TTC549 (cell line): ENCODE measurements around the gene HTR6.
A peak's percentile ranks its signal among the peaks of the same experiment; 100 is the strongest.

Experiments
- FAIRE-seq: peaks from 2 replicates; lab custom pipeline; 2012; peaks lifted over from hg19 to GRCh38; lab: Jason Lieb, UNC

HTR6 gene

GRCh38 chr1:19656780-19657466, 7.8 kb upstream of the HTR6 start:
- FAIRE-seq: no peak

DNA sequence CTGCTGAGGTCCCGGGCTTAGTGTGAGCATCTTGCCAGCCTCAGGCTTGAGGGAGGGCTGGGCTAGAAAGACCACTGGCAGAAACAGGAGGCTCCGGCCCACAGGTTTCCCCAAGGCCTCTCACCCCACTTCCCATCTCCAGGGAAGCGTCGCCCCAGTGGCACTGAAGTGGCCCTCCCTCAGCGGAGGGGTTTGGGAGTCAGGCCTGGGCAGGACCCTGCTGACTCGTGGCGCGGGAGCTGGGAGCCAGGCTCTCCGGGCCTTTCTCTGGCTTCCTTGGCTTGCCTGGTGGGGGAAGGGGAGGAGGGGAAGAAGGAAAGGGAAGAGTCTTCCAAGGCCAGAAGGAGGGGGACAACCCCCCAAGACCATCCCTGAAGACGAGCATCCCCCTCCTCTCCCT, 7.2 kb upstream of the HTR6 start:
- FAIRE-seq: no peak

- FAIRE-seq: no peak
Measured at GRCh38 chr1:19658186-19658585, 6.5 kb upstream of the HTR6 start.

- FAIRE-seq: peak; percentile 65
Measured at GRCh38 chr1:19661721-19662228, 2.9 kb upstream of the HTR6 start.

GRCh38 chr1:19662313-19662712, 2.4 kb upstream of the HTR6 start:
- no peak for FAIRE-seq

DNA sequence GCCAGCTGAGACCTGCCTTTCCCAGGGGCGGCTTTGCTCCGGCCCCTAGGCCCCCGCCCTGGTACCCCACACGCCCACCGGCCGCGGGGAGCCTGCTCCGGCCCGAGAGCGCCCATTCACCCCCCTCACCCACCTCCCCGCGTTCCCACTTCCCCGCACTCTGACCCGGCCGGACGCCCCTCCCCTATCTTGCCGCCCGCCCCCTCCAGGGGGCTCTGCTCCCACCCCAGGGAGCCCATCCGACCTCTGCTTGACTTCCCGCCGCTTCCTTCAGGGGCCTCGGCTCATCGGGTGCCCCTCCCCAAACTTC, 466 bp downstream of the HTR6 start:
- FAIRE-seq: no peak

DNA sequence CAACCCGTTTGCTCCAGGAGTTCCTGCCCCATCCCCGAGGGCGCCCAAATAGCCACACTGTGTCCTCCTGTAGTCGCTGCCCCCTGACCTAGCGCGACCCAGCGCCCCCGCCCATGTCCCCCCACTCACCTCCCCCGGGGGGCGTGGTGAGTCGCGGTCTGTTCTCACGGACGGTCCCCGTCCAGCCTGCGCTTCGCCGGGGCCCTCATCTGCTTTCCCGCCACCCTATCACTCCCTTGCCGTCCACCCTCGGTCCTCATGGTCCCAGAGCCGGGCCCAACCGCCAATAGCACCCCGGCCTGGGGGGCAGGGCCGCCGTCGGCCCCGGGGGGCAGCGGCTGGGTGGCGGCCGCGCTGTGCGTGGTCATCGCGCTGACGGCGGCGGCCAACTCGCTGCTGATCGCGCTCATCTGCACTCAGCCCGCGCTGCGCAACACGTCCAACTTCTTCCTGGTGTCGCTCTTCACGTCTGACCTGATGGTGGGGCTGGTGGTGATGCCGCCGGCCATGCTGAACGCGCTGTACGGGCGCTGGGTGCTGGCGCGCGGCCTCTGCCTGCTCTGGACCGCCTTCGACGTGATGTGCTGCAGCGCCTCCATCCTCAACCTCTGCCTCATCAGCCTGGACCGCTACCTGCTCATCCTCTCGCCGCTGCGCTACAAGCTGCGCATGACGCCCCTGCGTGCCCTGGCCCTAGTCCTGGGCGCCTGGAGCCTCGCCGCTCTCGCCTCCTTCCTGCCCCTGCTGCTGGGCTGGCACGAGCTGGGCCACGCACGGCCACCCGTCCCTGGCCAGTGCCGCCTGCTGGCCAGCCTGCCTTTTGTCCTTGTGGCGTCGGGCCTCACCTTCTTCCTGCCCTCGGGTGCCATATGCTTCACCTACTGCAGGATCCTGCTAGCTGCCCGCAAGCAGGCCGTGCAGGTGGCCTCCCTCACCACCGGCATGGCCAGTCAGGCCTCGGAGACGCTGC, 1.1 kb downstream of the HTR6 start:
- FAIRE-seq: no peak

DNA sequence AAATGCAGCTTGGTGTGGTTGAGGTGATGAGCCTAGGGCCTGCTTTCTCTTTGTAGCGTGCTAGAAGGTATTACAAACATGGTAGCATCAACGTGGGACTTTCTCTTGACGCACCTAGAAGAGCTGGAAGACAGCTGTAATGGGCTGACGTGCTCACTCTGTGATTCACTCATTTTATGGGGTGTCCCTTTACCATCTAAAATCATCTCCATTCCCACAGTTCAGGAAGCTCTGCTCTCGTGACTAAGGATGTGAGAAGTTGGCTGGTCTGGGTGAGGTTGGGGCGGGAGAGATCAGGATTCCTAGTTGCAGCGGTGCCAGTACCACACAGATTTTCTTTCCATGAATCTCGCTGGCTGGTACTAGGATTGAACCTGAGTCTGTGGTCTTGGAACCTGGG, 4.2 kb downstream of the HTR6 start:
- no peak for FAIRE-seq

- no peak for FAIRE-seq
Measured at GRCh38 chr1:19670787-19671186, 6.1 kb downstream of the HTR6 start.

DNA sequence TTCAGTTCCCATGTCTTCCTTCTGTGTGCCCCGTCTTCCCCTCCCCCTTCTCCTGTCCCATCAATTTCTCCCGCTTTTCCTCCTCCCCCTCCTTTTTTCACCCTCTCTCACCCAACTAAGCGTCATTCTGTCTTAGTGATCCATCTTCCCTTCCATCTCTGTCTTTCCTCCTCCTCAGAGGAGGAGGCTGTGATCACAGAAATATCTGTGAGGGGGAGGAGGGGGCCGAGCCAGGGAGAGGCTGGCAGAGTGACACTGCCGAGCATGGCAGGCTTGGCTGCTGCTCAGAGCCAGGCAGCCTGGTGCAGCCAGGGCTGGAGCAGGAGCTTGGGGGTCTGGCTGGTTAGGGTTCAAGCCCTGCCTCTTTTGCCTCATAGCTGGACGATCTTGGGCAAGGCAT, 7.6 kb downstream of the HTR6 start:
- no peak for FAIRE-seq

GRCh38 chr1:19675797-19676196, 11.1 kb downstream of the HTR6 start:
- FAIRE-seq: no peak

- FAIRE-seq: no peak
Measured at GRCh38 chr1:19676438-19676922, 11.8 kb downstream of the HTR6 start.

GRCh38 chr1:19678493-19678892, 13.8 kb downstream of the HTR6 start:
- FAIRE-seq: no peak

GRCh38 chr1:19678931-19679453, 14.3 kb downstream of the HTR6 start:
- no peak for FAIRE-seq

- FAIRE-seq: no peak
Measured at GRCh38 chr1:19679691-19680090, 15.0 kb downstream of the HTR6 start.

DNA sequence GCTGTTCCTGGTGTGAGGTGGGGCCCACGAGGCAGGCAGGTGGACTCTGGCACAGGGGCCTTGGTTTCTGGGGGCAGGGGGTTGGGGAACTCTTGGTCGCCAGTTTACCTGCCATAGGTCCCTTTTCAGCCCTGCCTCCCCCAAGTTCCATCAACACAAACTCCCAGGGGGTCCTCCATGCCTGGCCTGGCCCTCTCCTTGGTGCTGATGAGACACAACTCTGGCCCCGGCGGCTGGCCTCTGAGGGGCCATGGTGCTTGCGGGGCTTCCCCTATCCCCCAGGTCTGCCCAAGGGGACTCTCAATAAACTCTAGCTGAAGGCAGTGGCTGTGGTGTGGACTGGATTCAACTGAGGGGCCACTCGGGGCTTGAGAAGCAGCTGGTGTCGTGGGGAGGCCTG, 16.0 kb downstream of the HTR6 start:
- FAIRE-seq: no peak

GRCh38 chr1:19682257-19682656, 17.6 kb downstream of the HTR6 start:
- FAIRE-seq: no peak

GRCh38 chr1:19682901-19683300, 18.2 kb downstream of the HTR6 start:
- no peak for FAIRE-seq

- FAIRE-seq: no peak
Measured at GRCh38 chr1:19683351-19683750, 18.7 kb downstream of the HTR6 start.

- no peak for FAIRE-seq
Measured at GRCh38 chr1:19684677-19685076, 20.0 kb downstream of the HTR6 start.

GRCh38 chr1:19685994-19686393, 21.3 kb downstream of the HTR6 start:
- FAIRE-seq: no peak

GRCh38 chr1:19687414-19687813, 22.7 kb downstream of the HTR6 start:
- no peak for FAIRE-seq
